IMR-90 (cell line): Measurements from ENCODE around the gene NUBP1. TPM values are rescaled to one million over a fixed set of nuclear protein-coding genes. Genes with fewer than 3 reads are reported as not detected.
"Not testable (repeated sequence)": the region's sequence is repeated elsewhere in the genome, so short reads cannot be mapped to it uniquely, and the experiment has no call there.

ENCODE experiments used
- ATAC-seq: fragments of 200-7000 bp; cut with Tn5 transposase; 2 replicates; pipeline ENCODE4 v1.9.1; 2020; ENCODE audit warnings: low read depth, mild to moderate bottlenecking, moderate library complexity
- BruUV-seq: library from RNA; stranded (reverse); fragments of 400-500 nt; replicated peaks from 2 replicates; lab custom pipeline; 2021; lab: Mats Ljungman, UMichigan
- CTCF ChIA-PET: fragments of 300-600 bp; formaldehyde crosslinking; extraction: SDS; loops from one replicate; lab custom pipeline; 2021; ENCODE audit warnings: antibody characterized with exemption; lab: Yijun Ruan, JAX
- POLR2A ChIA-PET: fragments of 300-600 bp; sonication (Branson Sonifier 250); formaldehyde crosslinking; loops from one replicate; lab custom pipeline; 2022; ENCODE audit warnings: antibody characterized with exemption; ENCODE audit not compliant: unreplicated experiment; lab: Charles Lee
- DNase-seq: peaks from one replicate; pipeline ENCODE4 v3.0.0; 2013
- H2AFZ ChIP-seq: replicated peaks from 2 replicates; pipeline ENCODE3; 2013; ENCODE audit warnings: low read length, mild to moderate bottlenecking; ENCODE audit not compliant: poor library complexity
- H2AK5ac ChIP-seq: 2 replicates; pipeline ENCODE4 v1.6.1; 2013; ENCODE audit warnings: low read depth, low read length, inconsistent platforms
- H2AK9ac ChIP-seq: replicated peaks from 2 replicates; pipeline ENCODE3; 2013; ENCODE audit warnings: mild to moderate bottlenecking, low read depth, low read length, moderate library complexity; ENCODE audit not compliant: poor library complexity
- H2BK120ac ChIP-seq: 2 replicates; pipeline ENCODE4 v1.6.1; 2013; ENCODE audit warnings: low read depth, low read length, inconsistent platforms
- H2BK15ac ChIP-seq: 3 replicates; pipeline ENCODE4 v1.6.1; 2013; ENCODE audit warnings: low read depth, low read length, inconsistent platforms
- H2BK20ac ChIP-seq: 2 replicates; pipeline ENCODE4 v1.6.1; 2013; ENCODE audit warnings: low read depth, mild to moderate bottlenecking, inconsistent platforms, low read length, moderate library complexity
- H2BK5ac ChIP-seq: 2 replicates; pipeline ENCODE4 v1.6.1; 2013; ENCODE audit warnings: mild to moderate bottlenecking, low read depth, low read length, inconsistent platforms; ENCODE audit not compliant: poor library complexity, severe bottlenecking
- H3K14ac ChIP-seq: replicated peaks from 2 replicates; pipeline ENCODE4 v1.6.1; 2013; ENCODE audit warnings: low read depth, low read length, inconsistent platforms
- H3K18ac ChIP-seq: 2 replicates; pipeline ENCODE4 v1.6.1; 2013; ENCODE audit warnings: low read depth, low read length, control low read depth
- H3K23ac ChIP-seq: 2 replicates; pipeline ENCODE4 v1.6.1; 2013; ENCODE audit warnings: low read depth, low read length, inconsistent platforms
- H3K27ac ChIP-seq: 2 replicates; pipeline ENCODE4 v1.5.1; 2013; ENCODE audit warnings: mild to moderate bottlenecking, control low read depth, low read length; ENCODE audit not compliant: insufficient read depth
- H3K27me3 ChIP-seq: 2 replicates; pipeline ENCODE4 v1.6.1; 2013; ENCODE audit warnings: low read length; ENCODE audit not compliant: control insufficient read depth, insufficient read depth
- H3K36me3 ChIP-seq: 2 replicates; pipeline ENCODE4 v1.6.1; 2013; ENCODE audit warnings: low read length, mixed read lengths; ENCODE audit not compliant: control insufficient read depth, insufficient read depth
- H3K4ac ChIP-seq: 2 replicates; pipeline ENCODE4 v1.6.1; 2013; ENCODE audit warnings: low read depth, low read length, inconsistent platforms
- H3K4me1 ChIP-seq: 2 replicates; pipeline ENCODE4 v1.6.1; 2013; ENCODE audit warnings: low read length, mixed read lengths; ENCODE audit not compliant: control insufficient read depth, insufficient read depth
- H3K4me2 ChIP-seq: 2 replicates; pipeline ENCODE4 v1.6.1; 2013; ENCODE audit warnings: low read depth, mild to moderate bottlenecking, control low read depth, low read length, moderate library complexity
- H3K4me3 ChIP-seq: 2 replicates; pipeline ENCODE4 v1.5.1; 2013; ENCODE audit warnings: low read depth, mild to moderate bottlenecking, control low read depth, low read length, moderate library complexity; ENCODE audit not compliant: insufficient read depth
- H3K56ac ChIP-seq: 2 replicates; pipeline ENCODE4 v1.6.1; 2013; ENCODE audit warnings: low read length, inconsistent platforms; ENCODE audit not compliant: insufficient read depth; ENCODE audit errors: extremely low read depth
- H3K79me1 ChIP-seq, 2 experiments: 2 replicates each; pipeline ENCODE4 v1.6.1; 2013; ENCODE audit warnings: low read length in 2 of 2, inconsistent platforms in 1 of 2, low read depth in 1 of 2
- H3K9ac ChIP-seq: 2 replicates; pipeline ENCODE4 v1.6.1; 2013; ENCODE audit warnings: low read depth, low read length, control low read depth
- H3K9me1 ChIP-seq: 2 replicates; pipeline ENCODE4 v1.6.1; 2013; ENCODE audit warnings: low read length, inconsistent platforms; ENCODE audit not compliant: insufficient read depth
- H3K9me3 ChIP-seq: 2 replicates; pipeline ENCODE4 v1.6.1; 2013; ENCODE audit warnings: low read length; ENCODE audit not compliant: control insufficient read depth, insufficient read depth
- H4K20me1 ChIP-seq: 2 replicates; pipeline ENCODE4 v1.6.1; 2013; ENCODE audit warnings: low read length, inconsistent platforms; ENCODE audit not compliant: insufficient read depth
- H4K5ac ChIP-seq: 2 replicates; pipeline ENCODE4 v1.6.1; 2013; ENCODE audit warnings: mild to moderate bottlenecking, low read depth, low read length, control low read depth
- H4K8ac ChIP-seq, 2 experiments: 2 replicates each; pipeline ENCODE4 v1.6.1; 2013; ENCODE audit warnings: low read depth in 2 of 2, low read length in 2 of 2, control low read depth in 1 of 2, inconsistent platforms in 1 of 2
- H4K91ac ChIP-seq: 2 replicates; pipeline ENCODE4 v1.6.1; 2013; ENCODE audit warnings: low read depth, low read length, inconsistent platforms; ENCODE audit not compliant: insufficient read depth
- CEBPB ChIP-seq: IDR thresholded peaks from 2 replicates; pipeline ENCODE4 v1.6.1; 2012; ENCODE audit warnings: low read depth, low read length, improper control_type of control experiment
- ELK1 ChIP-seq: fragments of 150-350 bp; IDR thresholded peaks from 2 replicates; pipeline ENCODE4 v1.6.1; 2016; ENCODE audit warnings: low read depth, mild to moderate bottlenecking, low read length, moderate library complexity, borderline replicate concordance
- MAFK ChIP-seq: IDR thresholded peaks from 2 replicates; pipeline ENCODE4 v1.6.1; 2012; ENCODE audit warnings: low read depth, low read length, improper control_type of control experiment
- NFE2L2 ChIP-seq: fragments of 150-350 bp; IDR thresholded peaks from 2 replicates; pipeline ENCODE4 v1.6.1; 2016; ENCODE audit warnings: low read depth, mild to moderate bottlenecking, low read length
- RCOR1 ChIP-seq: IDR thresholded peaks from 2 replicates; pipeline ENCODE4 v1.6.1; 2012; ENCODE audit warnings: mild to moderate bottlenecking, low read length, improper control_type of control experiment; ENCODE audit not compliant: insufficient replicate concordance
- WGBS, 2 experiments: methylation state at CpG; one replicate each; pipeline versions ENCODE4 v1.1.5 to v1.1.7; 2013; ENCODE audit warnings: missing lambda C conversion rate in 2 of 2; ENCODE audit not compliant: insufficient read length in 1 of 2; ENCODE audit errors: extremely low coverage in 2 of 2; 5-methylcytosine and 5-hydroxymethylcytosine counted together
- dilution Hi-C: fragments of 300-500 bp; cut with HindIII; formaldehyde crosslinking; loops from one replicate; pipeline ENCODE4 v1.14.3; 2018; ENCODE audit warnings: low sequenced_read_pairs; ENCODE audit not compliant: unreplicated experiment
- in situ Hi-C: fragments of 300-500 bp; cut with MboI; formaldehyde crosslinking; loops from 3 replicates; pipeline ENCODE4 v1.14.3; 2019; ENCODE audit warnings: low sequenced_read_pairs, inconsistent platforms, mixed read lengths
- intact Hi-C: fragments of 100-400 bp; cut with micrococcal nuclease; formaldehyde crosslinking; loops from 2 replicates; pipeline ENCODE4 v1.10.0; 2022
- polyA plus RNA-seq, 3 experiments: library from polyadenylated mRNA; depleted of rRNA; stranded (reverse); fragments of >200 nt; gene quantifications; 2 replicates each; pipeline ENCODE4 v1.2.3, GENCODE V29; 2012; ENCODE audit warnings: low replicate concordance in 1 of 3
- total RNA-seq: library from RNA; depleted of rRNA; stranded (reverse); fragments of >200 nt; gene quantifications from 2 replicates; pipeline ENCODE4 v1.2.3, GENCODE V29; 2012

The NUBP1 gene
- total and polyA plus RNA-seq, 2 of the 4 experiments (the other 2 are of a cell fraction) = 28.0 to 31.5 TPM

GRCh38 chr16:10787304-10787703 lies 43.7 kb downstream of the NUBP1 start:
- Histone ChIP-seq H3K9me3 (no peaks in the 10 kb centered on the region), H2BK15ac (no peak overlapping the region), H3K14ac (no peak overlapping the region), H2BK120ac (no peak overlapping the region), H2AFZ (no peak overlapping the region), H4K5ac (no peak overlapping the region), H4K8ac (no peak overlapping the region), H2AK9ac (no peak overlapping the region), H3K9me1 (no peaks in the 10 kb centered on the region), H3K56ac (no peak overlapping the region), H2BK5ac (no peak overlapping the region), H3K36me3 (no peaks in the 10 kb centered on the region), H3K9ac (no peak overlapping the region), H3K4me1 (no peaks in the 10 kb centered on the region), H3K4ac (no peak overlapping the region), H3K4me2 (no peak overlapping the region), H3K27me3 (peaks cover 3% of the 10 kb centered on the region), H2AK5ac (no peak overlapping the region), H4K91ac (no peak overlapping the region), H3K4me3 (no peak overlapping the region), H2BK20ac (no peak overlapping the region), H4K20me1 (no peaks in the 10 kb centered on the region), H3K23ac (no peak overlapping the region), H3K18ac (no peak overlapping the region), H3K27ac (no peak overlapping the region), H3K79me1 (no peaks in the 10 kb centered on the region)
- intact Hi-C loops (no loop called here), in situ Hi-C loops (no loop called here), dilution Hi-C loops (no loop called here)
- ATAC-seq (no peak), DNase-seq (no peak)
- WGBS, 2 experiments = no CpG with 5 or more reads among the region's 5 CpGs
- ChIA-PET CTCF (no interaction called here), POLR2A (no interaction called here)
- TF ChIP-seq MAFK (no peak), ELK1 (no peak), NFE2L2 (no peak), CEBPB (no peak), RCOR1 (no peak)
- BruUV-seq = no TSS peak

GRCh38 chr16:10788630-10789029 lies 45.0 kb downstream of the NUBP1 start:
- H3K9ac ChIP-seq, DNase-seq, H3K4me2 ChIP-seq, intact Hi-C loops, H4K8ac ChIP-seq, ATAC-seq, H3K18ac ChIP-seq, dilution Hi-C loops, H4K20me1 ChIP-seq, CTCF ChIA-PET, H3K23ac ChIP-seq, H3K14ac ChIP-seq, H2BK5ac ChIP-seq, H2BK20ac ChIP-seq, H3K27me3 ChIP-seq, H3K56ac ChIP-seq, BruUV-seq, H2AFZ ChIP-seq, H3K9me3 ChIP-seq, H2AK5ac ChIP-seq, H3K4me3 ChIP-seq, H3K27ac ChIP-seq, H3K36me3 ChIP-seq, H3K4me1 ChIP-seq, H4K5ac ChIP-seq, H2BK120ac ChIP-seq, H3K79me1 ChIP-seq, H4K91ac ChIP-seq, H2BK15ac ChIP-seq, in situ Hi-C loops, POLR2A ChIA-PET, H2AK9ac ChIP-seq, H3K4ac ChIP-seq, H3K9me1 ChIP-seq: not testable (repeated sequence)
- WGBS, 2 experiments = no CpG with 5 or more reads among the region's 4 CpGs
